Activated T-helper 1 cell treated with anti-CD3 and anti-CD28 coated beads, Interleukin-12 subunit alpha, Interleukin-12 subunit beta, Interleukin-2, Interleukin-4 antibody, amounts not matched to agents 30 ng/mL and 10 ng/mL and 1 ng/mL, durations not matched to agents 14 hours and 24 hours and 36 hours (primary cell): ENCODE results near the gene TBC1D22A. TPM values are rescaled to one million over a fixed set of nuclear protein-coding genes. Genes with fewer than 3 reads are reported as not detected.
"Not testable (repeated sequence)": the region's sequence is repeated elsewhere in the genome, so short reads cannot be mapped to it uniquely, and the experiment has no call there.

Source experiments
- DNase-seq: peaks from one replicate; pipeline ENCODE4 v3.0.0; 2021; ENCODE audit warnings: low spot score
- H3K27ac Mint-ChIP-seq: one replicate; pipeline ENCODE4 v1.8.0; 2021; ENCODE audit warnings: mild to moderate bottlenecking, mixed read lengths
- H3K27me3 Mint-ChIP-seq: one replicate; pipeline ENCODE4 v1.8.0; 2022; ENCODE audit warnings: mild to moderate bottlenecking, moderate library complexity, mixed read lengths; ENCODE audit not compliant: insufficient read depth
- H3K36me3 Mint-ChIP-seq: one replicate; pipeline ENCODE4 v1.8.0; 2021; ENCODE audit warnings: low read depth, mixed read lengths
- H3K4me1 Mint-ChIP-seq: one replicate; pipeline ENCODE4 v1.8.0; 2021; ENCODE audit warnings: low read depth, mixed read lengths
- H3K4me3 Mint-ChIP-seq: one replicate; pipeline ENCODE4 v1.8.0; 2021; ENCODE audit warnings: mild to moderate bottlenecking, moderate library complexity, mixed read lengths
- H3K9me3 Mint-ChIP-seq: one replicate; pipeline ENCODE4 v1.8.0; 2021; ENCODE audit warnings: mixed read lengths
- intact Hi-C: fragments of 100-400 bp; cut with micrococcal nuclease; formaldehyde crosslinking; loops from one replicate; pipeline ENCODE4 v1.15.1; 2024
- total RNA-seq: library from RNA; stranded (reverse); gene quantifications from 2 replicates; pipeline ENCODE4 v1.2.3, GENCODE V29; 2022

The TBC1D22A gene
- total RNA-seq, 1 donor from 2014 or later = 42.4 TPM

GRCh38 chr22:46774253-46774979 lies 12.0 kb downstream of the TBC1D22A start:
- no peak for DNase-seq
- Mint-ChIP-seq H3K27me3 (no peaks in the 10 kb centered on the region), H3K36me3 (peaks cover 26% of the 10 kb centered on the region), H3K4me3 (peak overlapping the region; percentile 78), H3K9me3 (no peaks in the 10 kb centered on the region), H3K27ac (peak overlapping the region; percentile 86), H3K4me1 (peaks cover 70% of the 10 kb centered on the region)
- intact Hi-C loops = loop anchor here (1.0 kb wide), 2 partner anchors 12 to 17 kb away; partner anchors contain the start of gene TBC1D22A

GRCh38 chr22:46774980-46775849 lies 12.8 kb downstream of the TBC1D22A start:
- intact Hi-C loops = loop anchor here (1.0 kb wide), 2 partner anchors 13 to 16 kb away; partner anchors contain the start of gene TBC1D22A

GRCh38 chr22:46775850-46776826 lies 13.7 kb downstream of the TBC1D22A start:
- Mint-ChIP-seq H3K4me3 (peak overlapping the region; percentile 78), H3K9me3 (no peaks in the 10 kb centered on the region), H3K27me3 (no peaks in the 10 kb centered on the region), H3K27ac (peak overlapping the region; percentile 86), H3K36me3 (peaks cover 20% of the 10 kb centered on the region), H3K4me1 (peaks cover 57% of the 10 kb centered on the region)
- intact Hi-C loops = no loop called here
- DNase-seq = no peak

More at GRCh38 chr22:46774980-46775849, 12.8 kb downstream of the TBC1D22A start:
- Mint-ChIP-seq H3K36me3 (peaks cover 24% of the 10 kb centered on the region), H3K4me3 (peak overlapping the region; percentile 78), H3K27me3 (no peaks in the 10 kb centered on the region), H3K4me1 (peaks cover 64% of the 10 kb centered on the region), H3K27ac (peak overlapping the region; percentile 86), H3K9me3 (no peaks in the 10 kb centered on the region)
- no peak for DNase-seq

GRCh38 chr22:46776876-46777608 lies 14.6 kb downstream of the TBC1D22A start:
- H3K36me3 Mint-ChIP-seq = peaks cover 18% of the 10 kb centered on the region
- peaks cover 57% of the 10 kb centered on the region for H3K4me1 Mint-ChIP-seq
- no peak for DNase-seq
- H3K4me3 Mint-ChIP-seq = peak overlapping the region; percentile 78
- peak overlapping the region; percentile 86 for H3K27ac Mint-ChIP-seq
- H3K27me3 Mint-ChIP-seq = no peaks in the 10 kb centered on the region
- intact Hi-C loops = no loop called here
- H3K9me3 Mint-ChIP-seq = no peaks in the 10 kb centered on the region

GRCh38 chr22:46777609-46777970 lies 15.1 kb downstream of the TBC1D22A start:
- DNase-seq = no peak
- no peaks in the 10 kb centered on the region for H3K27me3 Mint-ChIP-seq
- H3K9me3 Mint-ChIP-seq = no peaks in the 10 kb centered on the region
- peaks cover 56% of the 10 kb centered on the region for H3K4me1 Mint-ChIP-seq
- intact Hi-C loops = no loop called here
- H3K36me3 Mint-ChIP-seq = peaks cover 21% of the 10 kb centered on the region
- H3K4me3 Mint-ChIP-seq = peak overlapping the region; percentile 78
- H3K27ac Mint-ChIP-seq = peak overlapping the region; percentile 86

DNA sequence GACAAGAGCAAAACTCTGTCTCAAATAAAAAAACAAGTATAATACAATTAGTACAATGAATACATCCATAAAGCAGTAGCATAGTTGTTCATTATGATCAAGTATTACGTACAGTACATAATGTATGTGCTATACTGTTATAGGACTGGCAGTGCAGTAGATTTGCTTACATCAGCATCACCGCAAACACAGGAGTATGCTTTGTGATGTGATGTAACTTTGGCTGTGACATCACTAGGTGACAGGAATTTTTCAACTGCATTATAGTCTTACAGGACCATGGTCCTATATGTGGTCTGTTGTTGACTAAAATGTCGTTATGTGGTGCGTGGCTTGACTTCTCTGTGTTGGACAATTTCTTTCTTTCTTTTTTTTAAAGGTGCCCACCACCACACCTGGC lies 16.6 kb downstream of the TBC1D22A start:
- H3K4me3 Mint-ChIP-seq = no peak overlapping the region
- H3K4me1 Mint-ChIP-seq = peaks cover 42% of the 10 kb centered on the region
- no peaks in the 10 kb centered on the region for H3K9me3 Mint-ChIP-seq
- no peaks in the 10 kb centered on the region for H3K27me3 Mint-ChIP-seq
- H3K36me3 Mint-ChIP-seq = peaks cover 15% of the 10 kb centered on the region
- intact Hi-C loops = no loop called here
- DNase-seq = no peak
- H3K27ac Mint-ChIP-seq = no peak overlapping the region

DNA sequence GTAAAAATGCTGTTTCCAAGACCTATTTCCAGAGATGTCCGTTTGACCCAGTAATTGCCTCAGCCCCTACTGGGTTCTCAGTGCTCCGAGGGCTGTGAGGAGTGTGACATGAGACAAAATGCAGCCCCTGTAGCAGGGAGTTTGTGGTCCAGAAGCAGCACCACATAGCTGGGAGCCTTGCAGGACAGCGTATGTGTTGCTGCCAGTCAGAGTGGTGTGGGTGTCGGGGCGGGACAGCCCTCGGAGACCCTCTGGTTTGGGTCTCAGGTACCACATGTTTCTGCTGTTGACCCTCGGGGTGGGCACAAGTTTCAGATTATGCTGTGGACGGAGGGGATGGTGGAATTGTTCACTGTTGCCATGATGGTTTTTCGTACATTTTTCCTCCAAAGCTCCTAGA lies 17.2 kb downstream of the TBC1D22A start:
- peaks cover 40% of the 10 kb centered on the region for H3K4me1 Mint-ChIP-seq
- no peak for DNase-seq
- H3K27ac Mint-ChIP-seq = no peak overlapping the region
- H3K4me3 Mint-ChIP-seq = no peak overlapping the region
- intact Hi-C loops = no loop called here
- H3K27me3 Mint-ChIP-seq = no peaks in the 10 kb centered on the region
- H3K9me3 Mint-ChIP-seq = no peaks in the 10 kb centered on the region
- peaks cover 14% of the 10 kb centered on the region for H3K36me3 Mint-ChIP-seq

DNA sequence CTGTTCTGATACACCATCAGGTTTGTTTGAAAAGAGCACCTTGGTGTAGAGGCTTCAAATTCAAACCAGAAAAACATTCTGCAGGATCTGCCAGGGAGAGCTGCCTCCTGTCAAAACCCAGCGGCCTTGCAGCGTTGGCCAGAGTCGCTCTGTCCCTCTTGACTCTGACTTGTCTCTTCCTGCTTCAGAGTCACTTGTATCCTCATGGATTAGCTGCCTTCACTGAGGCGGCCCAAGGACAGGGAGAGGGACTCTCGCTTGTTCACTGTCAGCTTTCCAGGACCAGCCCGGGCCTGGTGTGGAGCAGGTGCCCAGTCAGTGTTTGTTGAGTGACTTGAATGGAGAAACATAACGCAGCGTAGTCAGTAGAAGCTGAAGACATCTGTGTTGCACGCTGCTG lies 18.0 kb downstream of the TBC1D22A start:
- Mint-ChIP-seq H3K4me3 (no peak overlapping the region), H3K9me3 (no peaks in the 10 kb centered on the region), H3K27me3 (no peaks in the 10 kb centered on the region), H3K36me3 (peaks cover 14% of the 10 kb centered on the region), H3K27ac (no peak overlapping the region), H3K4me1 (peaks cover 33% of the 10 kb centered on the region)
- intact Hi-C loops = no loop called here
- no peak for DNase-seq

DNA sequence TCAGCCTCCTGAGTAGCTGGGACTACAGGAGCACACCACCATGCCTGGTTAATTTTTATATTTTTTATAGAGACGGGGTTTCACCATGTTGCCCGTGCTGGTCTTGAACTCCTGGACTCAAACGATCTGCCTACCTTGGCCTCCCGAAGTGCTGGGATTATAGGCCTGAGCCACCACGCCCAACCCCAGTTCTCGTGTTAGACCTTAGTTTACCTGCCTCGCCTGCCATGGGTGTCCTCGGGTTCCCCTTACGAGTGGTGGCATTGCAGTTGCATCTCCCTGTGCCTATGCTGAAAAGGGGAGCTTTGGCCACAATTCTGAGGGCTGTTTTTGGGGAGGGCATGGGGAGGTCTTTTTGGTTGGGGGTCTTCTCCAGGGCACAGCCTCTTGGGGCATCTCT lies 18.8 kb downstream of the TBC1D22A start:
- Mint-ChIP-seq H3K4me1 (peaks cover 24% of the 10 kb centered on the region), H3K36me3 (peaks cover 14% of the 10 kb centered on the region), H3K9me3 (no peaks in the 10 kb centered on the region), H3K27me3 (no peaks in the 10 kb centered on the region), H3K27ac (no peak overlapping the region), H3K4me3 (no peak overlapping the region)
- no peak for DNase-seq
- intact Hi-C loops = no loop called here

DNA sequence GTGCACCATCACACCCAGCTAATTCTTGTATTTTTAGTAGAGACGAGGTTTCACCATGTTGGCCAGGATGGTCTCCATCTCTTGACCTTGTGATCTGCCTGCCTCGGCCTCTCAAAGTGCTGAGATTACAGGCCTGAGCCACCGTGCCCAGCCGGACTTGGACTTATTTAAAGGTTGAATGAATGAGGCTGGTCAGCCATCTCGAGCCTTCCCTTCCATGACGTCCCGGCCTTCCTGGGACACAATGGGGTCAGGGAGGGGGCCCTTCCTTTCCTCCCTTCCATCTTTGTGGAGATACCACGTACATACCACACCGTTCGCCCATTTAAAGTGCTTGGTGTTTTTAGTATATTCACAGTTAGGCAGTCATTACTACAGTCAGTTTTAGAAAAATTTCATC lies 19.8 kb downstream of the TBC1D22A start:
- intact Hi-C loops, H3K27me3 Mint-ChIP-seq: not testable (repeated sequence)

GRCh38 chr22:46783721-46784120 lies 21.3 kb downstream of the TBC1D22A start:
- no peak overlapping the region for H3K4me3 Mint-ChIP-seq
- intact Hi-C loops = no loop called here
- H3K36me3 Mint-ChIP-seq = peaks cover 9% of the 10 kb centered on the region
- H3K4me1 Mint-ChIP-seq = peaks cover 18% of the 10 kb centered on the region
- no peaks in the 10 kb centered on the region for H3K9me3 Mint-ChIP-seq
- H3K27me3 Mint-ChIP-seq = no peaks in the 10 kb centered on the region
- DNase-seq = no peak
- no peak overlapping the region for H3K27ac Mint-ChIP-seq

More for the DNA sequence above, 19.8 kb downstream of the TBC1D22A start:
- DNase-seq, H3K9me3 Mint-ChIP-seq, H3K27ac Mint-ChIP-seq, H3K4me3 Mint-ChIP-seq: not testable (repeated sequence)
- H3K36me3 Mint-ChIP-seq = peaks cover 12% of the 10 kb centered on the region
- H3K4me1 Mint-ChIP-seq = peaks cover 17% of the 10 kb centered on the region
